Activated naive CD8-positive, alpha-beta T cell treated with anti-CD3 and anti-CD28 coated beads, Interleukin-2, amount 50 U/mL, for 16 hours (primary cell): Measurements from ENCODE around the gene DENND4B.

ENCODE experiments used
- DNase-seq: peaks from one replicate; pipeline ENCODE4 v3.0.0-alpha.2; 2020; ENCODE audit warnings: low read depth, low spot score

Gene DENND4B

GRCh38 chr1:153886127-153886526, 60.4 kb downstream of the DENND4B start:
- no peak for DNase-seq

- DNase-seq = no peak
These were observed 63.3 kb downstream of the DENND4B start for GRCh38 chr1:153883223-153883622.

DNA sequence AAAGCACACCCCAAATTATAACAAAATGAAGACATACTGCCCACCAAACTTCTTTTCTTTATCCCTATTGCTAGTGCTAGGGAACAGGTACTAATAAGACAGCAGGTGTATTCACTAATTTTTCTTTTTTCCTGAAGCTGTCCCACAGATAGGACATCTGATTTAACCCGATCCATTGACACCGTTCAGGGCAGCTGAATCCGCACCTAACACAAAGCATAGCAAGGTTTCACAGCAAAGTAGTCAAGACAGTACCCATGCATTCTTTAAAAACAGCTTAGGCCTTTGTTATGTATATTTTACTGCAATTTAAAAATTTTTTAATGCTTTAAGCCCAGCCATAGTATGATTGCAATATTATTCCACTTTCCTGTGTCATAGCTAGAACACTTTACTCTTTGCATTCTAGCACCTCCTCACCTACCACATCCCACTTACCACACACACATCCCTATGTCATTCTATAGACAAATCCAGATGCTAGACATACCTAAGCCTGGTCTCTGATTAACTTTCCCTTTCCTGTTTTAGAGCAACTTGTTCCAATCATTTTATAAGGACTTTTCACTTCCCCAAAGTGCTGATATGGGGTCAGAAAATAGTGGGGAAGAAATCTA, 64.1 kb downstream of the DENND4B start:
- DNase-seq = no peak

DNA sequence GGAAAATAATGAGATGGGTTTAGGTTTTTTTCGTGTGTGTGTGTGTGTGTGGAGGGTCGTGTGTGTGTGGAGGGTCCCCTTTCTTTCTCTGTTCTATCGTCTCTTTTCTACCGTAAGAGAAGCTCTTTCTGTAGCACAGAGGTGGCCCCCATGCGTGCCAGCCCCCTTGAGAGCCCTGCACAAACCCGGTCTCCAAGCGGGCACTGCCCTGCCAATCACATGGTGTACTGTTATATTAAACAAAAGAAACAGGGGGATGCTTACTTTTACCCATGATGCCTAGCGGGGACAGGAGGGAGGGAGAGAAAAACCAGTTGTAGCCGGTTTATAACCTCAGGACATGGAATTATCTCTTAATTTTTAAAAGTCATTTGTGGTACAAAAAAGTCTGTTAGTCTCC, 64.8 kb downstream of the DENND4B start:
- DNase-seq = no peak

DNA sequence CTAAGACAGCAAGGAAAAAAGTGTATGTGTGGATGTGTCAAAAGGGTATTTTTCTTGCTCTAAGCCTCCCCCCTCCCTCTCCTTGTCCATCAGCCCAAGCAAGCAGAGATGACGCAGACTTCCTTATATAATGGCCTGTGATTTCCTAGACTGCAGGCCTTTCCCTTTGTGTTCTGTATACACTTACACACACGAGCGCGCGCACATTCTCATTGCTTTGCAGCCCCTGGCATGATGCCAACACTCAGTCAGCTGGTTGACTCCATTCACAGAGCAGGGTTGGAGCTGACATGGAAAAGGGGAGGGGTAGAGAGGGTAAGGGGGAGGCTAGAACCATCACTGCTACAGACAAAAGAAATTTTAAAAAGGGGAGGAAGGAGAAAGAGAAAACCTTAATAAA, 65.6 kb downstream of the DENND4B start:
- no peak for DNase-seq

GRCh38 chr1:153880024-153880423, 66.5 kb downstream of the DENND4B start:
- no peak for DNase-seq
